Mucosa of descending colon (tissue), 3 donors: ENCODE measurements around the gene TMEM114. TPM values are rescaled to one million over a fixed set of nuclear protein-coding genes. Genes with fewer than 3 reads are reported as not detected.

Source experiments
- ATAC-seq: fragments of 200-7000 bp; cut with Tn5 transposase; one replicate; pipeline ENCODE4 v1.9.1; 2020; ENCODE audit warnings: mild to moderate bottlenecking, moderate library complexity
- DNase-seq, 3 donors: peaks; one replicate each; pipeline ENCODE4 v3.0.0-alpha.2; 2020
- H3K36me3 ChIP-seq: fragments of 200-600 bp; one replicate; pipeline ENCODE4 v1.8.0; 2021; ENCODE audit warnings: low read depth, mild to moderate bottlenecking
- H3K4me1 ChIP-seq: fragments of 200-600 bp; one replicate; pipeline ENCODE4 v1.8.0; 2021; ENCODE audit warnings: low read depth, mild to moderate bottlenecking
- H3K4me3 ChIP-seq: fragments of 200-600 bp; one replicate; pipeline ENCODE4 v1.8.0; 2021; ENCODE audit warnings: mild to moderate bottlenecking
- H3K9me3 ChIP-seq: fragments of 200-600 bp; one replicate; pipeline ENCODE4 v1.8.0; 2021; ENCODE audit warnings: mild to moderate bottlenecking
- CTCF ChIP-seq: fragments of 200-600 bp; IDR thresholded peaks from one replicate; pipeline ENCODE4 v1.8.0; 2022; ENCODE audit warnings: antibody characterized with exemption, mild to moderate bottlenecking
- intact Hi-C, 2 donors: fragments of 100-400 bp; cut with DNase I in 1 of 2; cut with micrococcal nuclease in 1 of 2; formaldehyde crosslinking; loops; one replicate each; pipeline versions ENCODE4 v1.11.0 to v1.11.1; 2022; cut with DNase I, micrococcal nuclease
- total RNA-seq, 3 donors: library from RNA; stranded (reverse); fragmentation: NEBNext Ultra II Directional in 2 of 3; extraction: Animal tissue kit (Norgen Biotek cat#: 25700) in 2 of 3; gene quantifications; one replicate each; pipeline versions ENCODE4 v1.2.1 to v1.2.4, GENCODE V29; 2021 to 2023
- donor health status: DM: no; HTN: no; CAD: no; lungs with moderate emphysema.
- donor health status: DM: no; HTN: no; CAD: no.
- donor health status: DM: no; HTN: yes; CAD: no.

Gene TMEM114
- total RNA-seq, 3 donors from 2014 or later: 0.60 TPM; not detected in 2

GRCh38 chr16:8631373-8631772, 41.1 kb upstream of the TMEM114 start:
- intact Hi-C loops: no loop called here
- Histone ChIP-seq H3K4me3 (no peak overlapping the region), H3K9me3 (no peaks in the 10 kb centered on the region), H3K36me3 (peaks cover 7% of the 10 kb centered on the region), H3K4me1 (no peaks in the 10 kb centered on the region)
- DNase-seq (no peak), ATAC-seq (no peak)
- TF ChIP-seq CTCF: no peak

GRCh38 chr16:8630255-8630953, 40.1 kb upstream of the TMEM114 start:
- no peak for ATAC-seq
- H3K4me1 ChIP-seq: no peaks in the 10 kb centered on the region

GRCh38 chr16:8628981-8629725, 38.8 kb upstream of the TMEM114 start:
- ATAC-seq: no peak
- Histone ChIP-seq H3K4me3 (no peak overlapping the region), H3K9me3 (no peaks in the 10 kb centered on the region), H3K4me1 (no peaks in the 10 kb centered on the region), H3K36me3 (peaks cover 7% of the 10 kb centered on the region)
- no peak for DNase-seq
- no peak for TF ChIP-seq CTCF
- intact Hi-C loops: no loop called here

More at GRCh38 chr16:8630255-8630953, 40.1 kb upstream of the TMEM114 start:
- Histone ChIP-seq H3K4me3 (no peak overlapping the region), H3K36me3 (peaks cover 7% of the 10 kb centered on the region), H3K9me3 (no peaks in the 10 kb centered on the region)
- intact Hi-C loops: no loop called here
- no peak for TF ChIP-seq CTCF
- DNase-seq: no peak

GRCh38 chr16:8627456-8627855, 37.1 kb upstream of the TMEM114 start:
- Histone ChIP-seq H3K36me3 (peaks cover 7% of the 10 kb centered on the region), H3K9me3 (no peaks in the 10 kb centered on the region), H3K4me3 (no peak overlapping the region), H3K4me1 (peaks cover 6% of the 10 kb centered on the region)
- ATAC-seq (no peak), DNase-seq (no peak)
- no peak for TF ChIP-seq CTCF
- intact Hi-C loops: no loop called here

GRCh38 chr16:8626946-8627345, 36.6 kb upstream of the TMEM114 start:
- Histone ChIP-seq H3K36me3 (peaks cover 7% of the 10 kb centered on the region), H3K9me3 (no peaks in the 10 kb centered on the region), H3K4me1 (peaks cover 9% of the 10 kb centered on the region), H3K4me3 (no peak overlapping the region)
- DNase-seq (no peak), ATAC-seq (no peak)
- TF ChIP-seq CTCF: no peak
- intact Hi-C loops: no loop called here
